LNCaP clone FGC (cell line): Measurements from ENCODE around the gene INTS6.

Experiments
- DNase-seq: peaks from one replicate; pipeline ENCODE4 v3.0.0-alpha.2; 2011; ENCODE audit warnings: low read depth
- H3K4me3 ChIP-seq: 2 replicates; pipeline ENCODE4 v1.5.1; 2011; ENCODE audit warnings: mild to moderate bottlenecking, low read depth, low read length, control low read depth
- CTCF ChIP-seq: IDR thresholded peaks from 2 replicates; pipeline ENCODE4 v1.5.1; 2012; ENCODE audit warnings: mild to moderate bottlenecking; ENCODE audit not compliant: control insufficient read depth, insufficient read depth; ENCODE audit errors: extremely low read depth

Gene INTS6

GRCh38 chr13:51317262-51317661, 135.6 kb downstream of the INTS6 start:
- H3K4me3 ChIP-seq: no peak overlapping the region
- no peak for TF ChIP-seq CTCF
- DNase-seq: no peak

GRCh38 chr13:51313619-51314018, 139.2 kb downstream of the INTS6 start:
- no peak for TF ChIP-seq CTCF
- H3K4me3 ChIP-seq: no peak overlapping the region
- DNase-seq: no peak

- no peak overlapping the region for H3K4me3 ChIP-seq
- no peak for TF ChIP-seq CTCF
- no peak for DNase-seq
Observed at GRCh38 chr13:51311957-51312520, 140.8 kb downstream of the INTS6 start.
